Pancreas (tissue), 10 donors: Measurements from ENCODE around the gene RNF145. TPM values are rescaled to one million over a fixed set of nuclear protein-coding genes. Genes with fewer than 3 reads are reported as not detected.

Experiments
- ATAC-seq, 4 donors: fragments of 200-7000 bp; cut with Tn5 transposase; one replicate each; pipeline versions ENCODE4 v1.8.0 to v1.9.1; 2020; ENCODE audit warnings: mild to moderate bottlenecking in 4 of 4, moderate library complexity in 4 of 4
- DNase-seq, 6 donors: peaks; one replicate each; pipeline ENCODE4 v3.0.0-alpha.2; 2020
- FAIRE-seq: peaks from 2 replicates; lab custom pipeline; 2012; peaks lifted over from hg19 to GRCh38; lab: Jason Lieb, UNC
- H3K27ac ChIP-seq, 4 donors: fragments of 200-600 bp; sonication (generic); 1 replicate in 3 of 4; 2 replicates in 1 of 4; pipeline versions ENCODE4 v1.5.0 to v1.8.0; 2020
- H3K27me3 ChIP-seq, 4 donors: fragments of 200-600 bp; one replicate each; pipeline ENCODE4 v1.8.0; 2021
- H3K36me3 ChIP-seq, 3 donors: fragments of 200-600 bp; sonication (generic) in 1 of 3; one replicate each; pipeline versions ENCODE4 v1.5.0 to v1.8.0; 2020 to 2021
- H3K4me1 ChIP-seq, 3 donors: fragments of 200-600 bp; one replicate each; pipeline ENCODE4 v1.8.0; 2021
- H3K4me3 ChIP-seq, 4 donors: fragments of 200-600 bp; sonication (generic) in 2 of 4; one replicate each; pipeline versions ENCODE4 v1.5.0 to v1.8.0; 2020 to 2021
- H3K9me3 ChIP-seq, 4 donors: fragments of 200-600 bp; one replicate each; pipeline ENCODE4 v1.8.0; 2021
- CTCF ChIP-seq, 4 donors: fragments of 200-600 bp; sonication (generic) in 3 of 4; IDR thresholded peaks; one replicate each; pipeline versions ENCODE4 v1.5.0 to v1.8.0; 2021; ENCODE audit warnings: antibody characterized with exemption in 4 of 4
- WGBS, 2 donors: extraction: QIAGEN DNeasy Blood & Tissue Kit; methylation state at CpG; one replicate each; pipeline ENCODE4 v1.1.7; 2013; 5-methylcytosine and 5-hydroxymethylcytosine counted together
- intact Hi-C, 3 donors: fragments of 100-400 bp; cut with DNase I; formaldehyde crosslinking; loops; one replicate each; pipeline versions ENCODE4 v1.11.1 to v1.14.2; 2022
- polyA plus RNA-seq, 2 donors: library from polyadenylated mRNA; stranded (reverse); fragments of 200-250 nt; gene quantifications; one replicate each; pipeline ENCODE4 v1.2.3, GENCODE V29; 2013
- total RNA-seq, 6 donors: library from RNA; stranded (reverse); fragmentation: NEBNext Ultra II Directional in 4 of 6; extraction: Animal tissue kit (Norgen Biotek cat#: 25700) in 4 of 6; gene quantifications; one replicate each; pipeline versions ENCODE4 v1.2.1 to v1.2.4, GENCODE V29; 2021 to 2023
- donor health status: healthy with polysubstance abuse.
- donor health status: DM: no; HTN: no; CAD: no; lungs with moderate emphysema.
- donor health status: DM: no; HTN: no; CAD: no.
- donor health status: control.
- donor health status: control.
- donor health status: Bipolar disorder and iron deficiency.
- donor health status: DM: yes; HTN: yes; CAD: no.
- donor health status: DM: no; HTN: no; CAD: no.
- donor health status: DM: no; HTN: no; CAD: no.
- donor health status: DM: yes; HTN: yes; CAD: no.

The RNF145 gene
- total and polyA plus RNA-seq, 8 donors, result 6.9 to 33.6 (median 14.5) TPM

- Histone ChIP-seq H3K36me3 (no peaks in the 10 kb centered on the region), H3K9me3 (no peaks in the 10 kb centered on the region), H3K4me1 (peaks cover 0 to 9% (median 0%) of the 10 kb centered on the region in 3 donors), H3K27me3 (no peaks in the 10 kb centered on the region), H3K4me3 (no peak overlapping the region), H3K27ac (no peak overlapping the region)
- intact Hi-C loops, result no loop called here
- FAIRE-seq (no peak), DNase-seq (no peak), ATAC-seq (no peak)
- no peak for TF ChIP-seq CTCF (IDR thresholded peaks at IDR 0.05)
- 85 to 87% methylated on average over 3 of the region's 3 CpGs for WGBS, 2 donors
Observed at GRCh38 chr5:159215886-159216285, 6.5 kb upstream of the RNF145 start.

GRCh38 chr5:159214486-159215271 is 5.3 kb upstream of the RNF145 start:
- DNase-seq, result no peak
- WGBS, 2 donors, result 73% methylated on average over 2 of the region's 2 CpGs
- ATAC-seq, result no peak
- intact Hi-C loops, result no loop called here
- Histone ChIP-seq H3K4me1 (peaks cover 0 to 14% (median 3%) of the 10 kb centered on the region in 3 donors), H3K27ac (no peak overlapping the region), H3K36me3 (no peaks in the 10 kb centered on the region), H3K9me3 (no peaks in the 10 kb centered on the region), H3K4me3 (no peak overlapping the region), H3K27me3 (no peaks in the 10 kb centered on the region)
- TF ChIP-seq CTCF (IDR thresholded peaks at IDR 0.05), result no peak
- no peak for FAIRE-seq

GRCh38 chr5:159212657-159213462 is 3.5 kb upstream of the RNF145 start:
- H3K36me3 ChIP-seq, result no peaks in the 10 kb centered on the region

GRCh38 chr5:159211729-159212174 is 2.4 kb upstream of the RNF145 start:
- Histone ChIP-seq H3K4me3 (no peak overlapping the region), H3K27ac (no peak overlapping the region), H3K27me3 (no peaks in the 10 kb centered on the region), H3K9me3 (no peaks in the 10 kb centered on the region), H3K36me3 (no peaks in the 10 kb centered on the region), H3K4me1 (peaks cover 5 to 19% (median 6%) of the 10 kb centered on the region in 3 donors)
- ATAC-seq (no peak), FAIRE-seq (no peak), DNase-seq (no peak)
- 21 to 23% methylated on average over 4 of the region's 4 CpGs for WGBS, 2 donors
- TF ChIP-seq CTCF (IDR thresholded peaks at IDR 0.05), result no peak
- intact Hi-C loops, result no loop called here

More at GRCh38 chr5:159212657-159213462, 3.5 kb upstream of the RNF145 start:
- peaks cover 0 to 14% (median 3%) of the 10 kb centered on the region in 3 donors for H3K4me1 ChIP-seq
- no peaks in the 10 kb centered on the region for H3K27me3 ChIP-seq
- FAIRE-seq (no peak), ATAC-seq (no peak), DNase-seq (no peak)
- no peak overlapping the region for H3K27ac ChIP-seq
- WGBS, 2 donors, result 54 to 66% methylated on average over 7 of the region's 7 CpGs
- TF ChIP-seq CTCF (IDR thresholded peaks at IDR 0.05), result no peak
- no peak overlapping the region for H3K4me3 ChIP-seq
- intact Hi-C loops, result no loop called here
- H3K9me3 ChIP-seq, result no peaks in the 10 kb centered on the region
